Measurements from ENCODE around the gene ZNF132. TPM values are rescaled to one million over a fixed set of nuclear protein-coding genes. Genes with fewer than 3 reads are reported as not detected.

The ZNF132 gene
- total and polyA plus RNA-seq, 9 of the 15 experiments (the other 6 are each of a cell fraction or from before 2014, with no cell fraction given): 0.03 to 0.42 (median 0.10) TPM; not detected in 5

DNA sequence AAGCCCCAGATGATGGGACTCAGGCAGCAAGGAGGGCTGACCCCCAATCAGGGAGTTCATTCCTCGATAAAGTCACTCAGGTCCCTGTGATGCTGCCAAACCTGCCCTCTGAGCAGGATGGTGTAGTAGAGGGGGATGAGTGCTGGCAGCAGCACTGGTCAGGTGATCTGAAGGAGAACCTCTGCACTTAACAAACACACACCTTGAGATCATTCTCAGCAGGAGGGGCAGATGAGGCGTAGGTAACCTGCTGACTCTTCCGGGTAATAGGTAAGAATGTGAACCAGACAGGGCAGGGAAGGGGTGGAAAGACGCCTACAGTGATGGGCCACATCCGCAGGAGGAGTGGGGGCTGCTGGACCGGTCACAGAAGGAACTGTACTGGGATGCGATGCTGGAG is 39.4 kb upstream of the ZNF132 start:
- Histone ChIP-seq H4K20me1 (replicated peaks; ENCODE audit: control insufficient read depth, insufficient read depth, low read length) (0 out of 2 replicates have a peak, but pooled peaks cover 6% of the 10 kb centered on the region), H3K9me3 (replicated peaks; ENCODE audit: control insufficient read depth, insufficient read depth, low read depth, low read length) (no peaks in the 10 kb centered on the region), H3K9me1 (ENCODE audit: control insufficient read depth, insufficient read depth, low read length) (no peaks in the 10 kb centered on the region), H3K4me2 (ENCODE audit: insufficient read depth, low read length) (no peak overlapping the region), H3K27ac (ENCODE audit: extremely low read depth, low read depth, low read length) (no peak overlapping the region), H3K4me1 (replicated peaks in 1 of 2; ENCODE audit: control insufficient read depth in 2 of 2, insufficient read depth in 2 of 2, low read length in 2 of 2) (peaks cover 22 to 46% of the 10 kb centered on the region in 2 experiments), H3K4me3 (no peak overlapping the region), H3K36me3 (ENCODE audit: control insufficient read depth, insufficient read depth, low read length) (peaks cover 40% of the 10 kb centered on the region; the same call in 2 of the 3 replicates), H3K27me3 (ENCODE audit: control insufficient read depth in 2 of 2, insufficient read depth in 2 of 2, low read length in 2 of 2) (no peaks in the 10 kb centered on the region), H3K79me2 (ENCODE audit: control insufficient read depth, insufficient read depth, low read length) (no peaks in the 10 kb centered on the region; the same call in 2 of the 3 replicates), H2AFZ (ENCODE audit: low read depth, low read length) (no peak overlapping the region), H3K9ac (ENCODE audit: insufficient read depth in 1 of 2, low read depth in 2 of 2, low read length in 2 of 2) (0 out of 4 replicates have a peak overlapping the region, but pooled peaks of 1 of the 2 experiments have one; percentile 46)
- CTCF ChIA-PET (ENCODE audit: low intra/inter-chr PET ratio): no interaction called here
- TF ChIP-seq MXI1 (IDR thresholded peaks at IDR 0.05; ENCODE audit: low read depth, low read length): no peak
- TF ChIP-seq CHD1 (IDR thresholded peaks at IDR 0.05; ENCODE audit: low read length): no peak
- no peak for TF ChIP-seq RBFOX2 (IDR thresholded peaks at IDR 0.05; ENCODE audit: low read depth, low read length)
- no peak for TF ChIP-seq JUNB (CRISPR knock-in tag; conservative IDR thresholded peaks at IDR 0.05)
- FAIRE-seq (no peak), ATAC-seq (no peak), DNase-seq (ENCODE audit: extremely low read depth in 1 of 4, low spot score in 3 of 4) (no peak)
- BruUV-seq (replicated peaks): no TSS peak
- POLR2A ChIA-PET: interaction anchor here (0.7 to 2.1 kb wide), 4 partner anchors 10 to 64 kb away, joined by 3 to 7 read pairs (median 5); partner anchors contain the start of gene TRIM28
- intact Hi-C loops (cut with micrococcal nuclease) (loop anchor here (5.0 kb wide), 2 partner anchors 152 to 297 kb away; partner anchors contain the start of genes ZNF274 and ZSCAN22), in situ Hi-C loops (cut with MboI) (no loop called here)
- 94% methylated on average over 7 of the region's 7 CpGs for WGBS (ENCODE audit: insufficient coverage, low coverage, missing lambda C conversion rate)

DNA sequence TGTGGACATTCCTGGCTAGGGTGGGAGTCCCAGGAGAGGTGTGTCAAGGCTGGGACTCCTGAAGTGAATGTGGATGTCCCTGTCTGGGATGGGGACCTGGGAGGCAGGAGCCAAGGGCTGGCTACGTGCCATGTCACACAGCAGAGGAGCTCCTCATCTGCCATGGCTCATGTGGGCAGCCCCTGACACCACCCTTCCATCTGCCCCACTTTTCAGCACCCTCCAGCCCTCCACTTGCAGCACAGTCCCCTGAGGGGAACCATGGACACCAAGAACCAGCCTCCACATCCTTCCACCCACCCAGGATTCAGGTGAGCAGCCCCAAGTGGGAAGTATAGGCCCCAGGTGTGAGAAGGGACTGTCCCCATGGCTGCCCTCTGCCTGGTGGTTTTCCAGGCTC is 37.9 kb upstream of the ZNF132 start:
- peaks cover 26 to 52% of the 10 kb centered on the region in 2 experiments for H3K4me1 ChIP-seq (replicated peaks in 1 of 2; ENCODE audit: control insufficient read depth in 2 of 2, insufficient read depth in 2 of 2, low read length in 2 of 2)
- peak overlapping the region in 1 of 2 experiments; percentile 65; a peak in 1 of 4 replicates for H3K9ac ChIP-seq (ENCODE audit: insufficient read depth in 1 of 2, low read depth in 2 of 2, low read length in 2 of 2)
- in situ Hi-C loops (cut with MboI) (no loop called here), intact Hi-C loops (cut with micrococcal nuclease) (loop anchor here (5.0 kb wide), 2 partner anchors 151 to 296 kb away; partner anchors contain the start of genes ZNF274 and ZSCAN22)
- ChIA-PET POLR2A (interaction anchor here (2.1 kb wide), 1 partner anchor 12 kb away, joined by 7 read pairs; no protein-coding TSS in a partner anchor), CTCF (ENCODE audit: low intra/inter-chr PET ratio) (no interaction called here)
- no peak overlapping the region for H3K4me3 ChIP-seq
- H3K36me3 ChIP-seq (ENCODE audit: control insufficient read depth, insufficient read depth, low read length): peaks cover 40% of the 10 kb centered on the region; the same call in 2 of the 3 replicates
- H2AFZ ChIP-seq (ENCODE audit: low read depth, low read length): no peak overlapping the region
- ATAC-seq (no peak), FAIRE-seq (no peak), DNase-seq (ENCODE audit: extremely low read depth in 1 of 4, low spot score in 3 of 4) (no peak)
- no peaks in the 10 kb centered on the region for H3K9me3 ChIP-seq (replicated peaks; ENCODE audit: control insufficient read depth, insufficient read depth, low read depth, low read length)
- no peak overlapping the region for H3K27ac ChIP-seq (ENCODE audit: extremely low read depth, low read depth, low read length)
- BruUV-seq (replicated peaks): no TSS peak
- no peak overlapping the region for H3K4me2 ChIP-seq (ENCODE audit: insufficient read depth, low read length)
- H3K27me3 ChIP-seq (ENCODE audit: control insufficient read depth in 2 of 2, insufficient read depth in 2 of 2, low read length in 2 of 2): no peaks in the 10 kb centered on the region
- no peaks in the 10 kb centered on the region for H3K79me2 ChIP-seq (ENCODE audit: control insufficient read depth, insufficient read depth, low read length)
- WGBS (ENCODE audit: insufficient coverage, low coverage, missing lambda C conversion rate): 91% methylated on average over 1 of the region's 1 CpG
- no peaks in the 10 kb centered on the region for H3K9me1 ChIP-seq (ENCODE audit: control insufficient read depth, insufficient read depth, low read length)
- 0 out of 2 replicates have a peak, but pooled peaks cover 8% of the 10 kb centered on the region for H4K20me1 ChIP-seq (replicated peaks; ENCODE audit: control insufficient read depth, insufficient read depth, low read length)
- TF ChIP-seq, protein P1, sequence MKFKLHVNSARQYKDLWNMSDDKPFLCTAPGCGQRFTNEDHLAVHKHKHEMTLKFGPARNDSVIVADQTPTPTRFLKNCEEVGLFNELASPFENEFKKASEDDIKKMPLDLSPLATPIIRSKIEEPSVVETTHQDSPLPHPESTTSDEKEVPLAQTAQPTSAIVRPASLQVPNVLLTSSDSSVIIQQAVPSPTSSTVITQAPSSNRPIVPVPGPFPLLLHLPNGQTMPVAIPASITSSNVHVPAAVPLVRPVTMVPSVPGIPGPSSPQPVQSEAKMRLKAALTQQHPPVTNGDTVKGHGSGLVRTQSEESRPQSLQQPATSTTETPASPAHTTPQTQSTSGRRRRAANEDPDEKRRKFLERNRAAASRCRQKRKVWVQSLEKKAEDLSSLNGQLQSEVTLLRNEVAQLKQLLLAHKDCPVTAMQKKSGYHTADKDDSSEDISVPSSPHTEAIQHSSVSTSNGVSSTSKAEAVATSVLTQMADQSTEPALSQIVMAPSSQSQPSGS (CRISPR knock-in tag; IDR thresholded peaks at IDR 0.05): no peak
- TF ChIP-seq NFE2L1 (tag; IDR thresholded peaks at IDR 0.05; ENCODE audit: borderline replicate concordance, low read depth) (no peak), EP300 (IDR thresholded peaks at IDR 0.05; ENCODE audit: low read length) (no peak), SETDB1 (IDR thresholded peaks at IDR 0.05; ENCODE audit: low read length) (no peak), SOX6 (IDR thresholded peaks at IDR 0.05) (no peak), ESRRB (CRISPR knock-in tag; IDR thresholded peaks at IDR 0.05; ENCODE audit: borderline replicate concordance) (no peak)
- TF ChIP-seq, protein P2, sequence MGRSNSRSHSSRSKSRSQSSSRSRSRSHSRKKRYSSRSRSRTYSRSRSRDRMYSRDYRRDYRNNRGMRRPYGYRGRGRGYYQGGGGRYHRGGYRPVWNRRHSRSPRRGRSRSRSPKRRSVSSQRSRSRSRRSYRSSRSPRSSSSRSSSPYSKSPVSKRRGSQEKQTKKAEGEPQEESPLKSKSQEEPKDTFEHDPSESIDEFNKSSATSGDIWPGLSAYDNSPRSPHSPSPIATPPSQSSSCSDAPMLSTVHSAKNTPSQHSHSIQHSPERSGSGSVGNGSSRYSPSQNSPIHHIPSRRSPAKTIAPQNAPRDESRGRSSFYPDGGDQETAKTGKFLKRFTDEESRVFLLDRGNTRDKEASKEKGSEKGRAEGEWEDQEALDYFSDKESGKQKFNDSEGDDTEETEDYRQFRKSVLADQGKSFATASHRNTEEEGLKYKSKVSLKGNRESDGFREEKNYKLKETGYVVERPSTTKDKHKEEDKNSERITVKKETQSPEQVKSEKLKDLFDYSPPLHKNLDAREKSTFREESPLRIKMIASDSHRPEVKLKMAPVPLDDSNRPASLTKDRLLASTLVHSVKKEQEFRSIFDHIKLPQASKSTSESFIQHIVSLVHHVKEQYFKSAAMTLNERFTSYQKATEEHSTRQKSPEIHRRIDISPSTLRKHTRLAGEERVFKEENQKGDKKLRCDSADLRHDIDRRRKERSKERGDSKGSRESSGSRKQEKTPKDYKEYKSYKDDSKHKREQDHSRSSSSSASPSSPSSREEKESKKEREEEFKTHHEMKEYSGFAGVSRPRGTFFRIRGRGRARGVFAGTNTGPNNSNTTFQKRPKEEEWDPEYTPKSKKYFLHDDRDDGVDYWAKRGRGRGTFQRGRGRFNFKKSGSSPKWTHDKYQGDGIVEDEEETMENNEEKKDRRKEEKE (IDR thresholded peaks at IDR 0.05; ENCODE audit: borderline replicate concordance in 1 of 2, control insufficient read depth in 1 of 2, low read depth in 2 of 2, low read length in 1 of 2): no peak

Measured in K562 (cell line).